Limb (tissue), 2 donors: Measurements from ENCODE around the gene PARD3B.

Experiments used
- DNase-seq, 2 donors: peaks; one replicate each; pipeline ENCODE4 v3.0.0-alpha.2; 2016; ENCODE audit errors: extremely low spot score in 2 of 2

PARD3B gene

DNA sequence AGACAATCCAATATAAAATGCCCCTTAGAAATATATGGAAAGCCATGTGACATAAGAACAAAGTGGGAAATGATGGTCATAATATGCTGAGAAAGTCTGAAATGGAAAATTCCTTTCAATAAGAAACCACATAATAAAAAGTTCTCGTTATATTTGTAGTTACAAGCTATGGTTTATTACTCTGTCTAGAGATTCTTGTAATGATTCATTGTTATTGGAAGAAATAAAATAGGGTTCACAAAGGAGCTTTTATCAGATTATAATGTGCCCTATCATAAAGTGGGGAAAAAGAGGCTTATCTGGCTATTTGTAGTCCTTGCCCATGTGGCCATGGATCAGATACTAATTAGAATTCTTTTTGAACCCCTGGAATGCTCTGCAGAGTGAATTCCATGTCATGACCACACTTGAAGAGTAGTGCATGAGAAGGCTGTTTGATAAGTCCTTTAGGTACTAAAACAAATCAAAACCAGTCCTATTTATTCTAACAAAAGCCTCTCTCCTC, 716.3 kb downstream of the PARD3B start:
- DNase-seq = no peak

DNA sequence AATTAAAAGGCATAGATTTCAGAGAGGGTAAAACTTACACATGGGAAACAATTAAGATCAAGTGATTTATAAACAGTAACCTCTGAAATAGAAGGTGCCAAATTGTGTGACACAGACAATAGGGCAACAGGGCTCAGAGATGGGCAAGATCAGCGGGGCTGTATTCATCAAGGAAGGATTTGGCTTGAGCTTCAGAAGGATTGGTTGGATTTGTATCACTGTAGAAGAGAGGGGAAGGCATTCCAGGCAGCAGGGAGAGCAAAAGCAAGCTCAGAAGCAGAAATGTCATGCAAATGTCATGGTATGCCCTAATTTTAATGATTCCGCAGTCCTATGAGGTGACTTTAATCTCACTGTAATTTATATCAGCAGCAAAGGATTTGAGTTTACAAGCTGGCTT, 722.0 kb downstream of the PARD3B start:
- DNase-seq = no peak

DNA sequence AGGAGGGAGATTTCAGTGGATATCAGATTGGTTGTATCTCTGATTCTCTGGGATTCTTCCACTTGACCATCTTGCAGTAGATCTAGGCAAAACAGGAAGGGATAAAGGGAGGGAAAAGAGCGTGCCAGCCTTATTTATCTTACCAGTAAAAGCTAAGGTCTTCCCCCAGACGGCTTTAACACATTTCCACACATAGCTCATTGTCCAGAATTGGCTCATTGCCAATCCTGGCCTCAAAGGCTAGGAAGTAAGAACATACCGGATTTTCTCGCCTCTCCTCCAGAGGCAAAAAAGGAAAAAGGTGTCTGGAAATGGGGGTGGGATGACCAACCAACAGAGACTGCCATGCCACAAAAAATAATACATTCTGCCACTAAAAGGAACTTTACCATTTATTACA, 725.4 kb downstream of the PARD3B start:
- DNase-seq = no peak

DNA sequence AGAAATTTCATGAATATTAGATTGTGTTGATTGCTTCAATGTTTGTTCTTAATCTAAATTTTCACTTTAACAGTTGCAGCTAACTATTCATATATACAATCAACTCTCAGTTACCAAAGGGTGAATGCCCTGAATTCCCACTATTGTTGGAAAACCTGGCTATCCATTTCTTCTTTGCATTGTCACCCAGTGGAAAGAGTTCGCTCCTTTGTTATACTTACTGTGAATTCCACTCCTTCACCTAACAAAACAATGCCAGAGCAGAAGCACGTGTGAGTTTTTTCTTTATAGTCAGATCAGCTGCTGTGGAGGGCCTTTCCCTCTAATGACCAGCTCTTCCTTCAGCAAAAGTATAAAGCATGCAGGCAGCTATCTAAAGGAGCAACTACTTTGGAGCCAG, 727.9 kb downstream of the PARD3B start:
- no peak for DNase-seq

DNA sequence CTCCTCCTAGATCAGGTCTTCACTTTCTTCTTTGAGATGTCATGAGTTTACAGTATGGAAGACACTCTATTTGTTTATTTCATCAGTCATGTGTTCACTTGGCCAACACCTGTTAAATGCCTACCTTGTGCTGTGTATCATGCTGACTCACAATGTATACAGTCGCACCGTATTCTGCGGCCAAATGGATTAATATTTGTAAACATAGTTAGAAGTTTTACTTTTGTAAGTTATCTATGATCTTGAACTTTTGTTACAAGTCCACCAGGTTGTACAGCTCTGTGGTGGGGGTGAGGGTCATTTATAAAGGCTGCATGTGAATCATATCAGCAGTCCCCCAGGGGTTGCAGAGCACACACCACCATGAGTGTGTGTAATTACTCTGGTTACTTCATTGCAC, 728.4 kb downstream of the PARD3B start:
- DNase-seq = no peak

DNA sequence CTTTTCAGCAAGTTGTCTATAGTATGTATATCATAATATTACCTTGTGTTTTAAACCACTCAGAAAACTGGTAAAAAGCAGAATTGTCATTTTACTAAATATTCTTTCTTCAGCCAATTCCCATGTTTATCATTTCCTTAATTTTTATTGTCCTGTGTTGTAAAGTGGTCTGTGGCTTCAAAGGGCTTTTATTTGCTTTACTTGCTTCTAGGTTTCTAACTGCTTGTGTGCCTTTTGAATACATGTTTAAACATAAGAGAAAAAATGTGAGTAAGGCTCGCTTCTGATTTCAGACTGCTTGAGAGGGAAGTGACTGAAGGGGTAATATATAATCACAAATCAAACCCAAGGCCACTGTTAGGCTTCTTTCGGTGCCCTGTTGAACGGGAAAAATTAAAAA, 729.5 kb downstream of the PARD3B start:
- no peak for DNase-seq

DNA sequence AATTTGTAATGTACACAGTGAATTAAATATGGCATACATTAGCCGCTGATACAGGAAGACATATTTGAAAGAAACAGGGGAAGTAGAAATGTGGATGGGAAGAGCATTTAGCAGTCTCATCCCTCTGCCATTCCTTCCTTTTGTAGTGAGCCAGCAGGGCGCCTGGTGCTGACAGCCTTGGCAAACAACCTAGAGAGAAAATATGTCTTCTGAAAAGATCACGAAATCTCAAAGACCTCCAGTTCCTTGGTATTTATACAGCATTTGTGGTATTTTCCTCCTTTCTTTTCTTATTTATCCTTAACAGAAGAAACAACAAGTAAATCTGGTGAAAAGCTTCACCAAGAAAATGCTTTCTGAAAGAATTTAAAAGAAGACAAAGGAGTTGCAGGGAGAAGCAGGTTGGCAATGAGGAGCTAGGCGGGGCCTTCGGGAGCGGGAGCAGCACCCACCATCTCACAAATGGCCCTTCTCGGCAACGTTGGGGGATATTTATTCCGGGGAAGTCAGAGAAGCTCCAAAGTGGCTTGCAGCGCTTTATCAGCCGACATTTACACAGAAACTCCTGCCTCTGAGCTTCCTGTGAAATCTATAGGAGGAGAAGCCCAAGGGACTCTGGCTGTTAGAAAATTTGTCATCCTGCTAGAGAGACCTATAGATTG, 731.0 kb downstream of the PARD3B start:
- DNase-seq = no peak

DNA sequence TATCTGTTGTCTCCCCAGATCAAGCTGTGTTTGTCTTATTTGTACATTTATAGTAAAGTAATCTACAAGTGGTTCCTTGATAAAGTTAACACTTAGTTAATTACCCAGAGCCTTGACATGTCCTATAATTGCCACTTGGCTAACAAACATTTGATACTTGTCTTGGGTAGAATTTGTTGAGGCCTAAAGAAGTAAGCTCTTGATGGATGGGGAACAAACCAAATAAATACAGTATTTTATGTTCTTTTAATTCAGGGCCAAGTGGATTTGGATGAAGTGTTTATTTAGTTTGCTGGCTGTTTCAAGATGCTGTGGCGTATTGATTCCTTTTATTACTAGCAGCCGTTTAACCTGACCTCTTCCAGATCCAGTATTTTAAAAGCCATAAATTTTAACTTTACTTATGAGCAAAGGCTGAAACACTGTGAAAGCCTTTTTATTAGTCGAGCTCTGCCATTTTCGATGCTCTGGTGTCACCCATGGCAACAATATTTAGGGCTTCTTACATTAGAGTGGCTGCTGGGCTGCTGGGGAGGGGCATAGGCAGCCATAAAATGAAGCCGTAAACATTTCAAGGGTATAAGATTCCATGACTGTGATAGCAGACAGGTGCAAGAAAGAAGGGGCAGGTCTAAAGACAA, 735.4 kb downstream of the PARD3B start:
- DNase-seq = no peak

DNA sequence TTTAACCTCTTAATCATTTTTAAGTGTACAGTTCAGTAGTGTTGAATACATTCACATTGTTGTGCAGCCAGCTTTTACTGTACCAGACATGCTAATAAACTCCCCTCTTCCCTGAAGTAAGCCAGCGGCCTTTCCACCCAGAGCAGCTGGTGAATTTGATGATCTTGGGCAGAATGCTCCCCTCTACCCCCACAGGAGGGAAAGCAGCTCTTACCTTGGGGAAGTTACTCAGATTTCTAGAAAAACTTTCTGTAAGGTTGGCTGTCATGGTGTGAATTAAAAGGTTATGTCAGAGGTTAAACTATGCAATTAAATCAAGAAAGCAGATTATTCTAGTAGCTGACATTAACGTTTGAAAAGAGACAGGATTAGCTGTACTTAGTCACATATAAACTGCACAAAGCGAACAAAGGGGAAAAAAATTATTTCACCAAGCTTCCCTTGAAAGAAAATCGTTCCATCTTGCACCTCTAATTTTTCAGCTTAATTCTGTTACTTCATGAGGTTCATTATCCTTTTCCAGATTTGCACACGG, 738.5 kb downstream of the PARD3B start:
- DNase-seq = no peak

DNA sequence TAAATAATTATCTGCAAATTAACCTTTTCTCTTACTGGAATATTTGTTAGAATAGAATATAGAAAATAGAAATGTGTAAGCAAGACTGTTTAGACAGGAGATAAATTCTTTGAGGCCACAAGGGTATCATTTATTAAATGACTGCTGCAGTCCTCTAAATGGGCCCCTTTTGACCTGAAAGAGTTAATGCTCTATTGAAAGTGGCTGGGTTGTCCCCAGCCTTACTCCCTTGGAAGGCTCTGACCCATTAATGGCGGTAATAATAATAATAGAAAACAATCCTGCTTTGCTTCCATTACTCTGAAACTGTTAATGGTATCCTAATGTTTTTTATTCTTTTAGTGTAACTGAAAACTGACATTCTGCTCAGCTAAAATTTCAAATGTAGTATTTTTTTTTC, 739.1 kb downstream of the PARD3B start:
- DNase-seq = no peak

DNA sequence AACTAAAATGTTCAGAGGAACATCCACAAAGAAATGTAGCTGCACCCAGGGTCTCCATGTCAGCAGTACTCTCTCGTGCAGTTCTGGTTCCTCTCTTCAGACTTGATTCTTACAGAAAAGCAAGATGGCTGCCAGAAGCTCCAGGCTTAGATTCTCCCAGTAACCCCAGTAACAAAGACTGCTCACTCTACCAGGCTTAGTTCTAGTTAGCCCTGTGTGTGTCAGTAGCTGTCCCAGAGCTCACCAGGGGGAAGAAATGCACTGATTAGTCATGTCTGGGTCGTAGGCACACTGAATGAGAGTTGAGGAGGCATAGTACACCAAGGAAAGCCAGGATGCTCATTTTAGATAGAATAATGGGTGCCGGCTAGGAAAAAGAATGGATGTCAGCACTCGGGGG, 742.0 kb downstream of the PARD3B start:
- DNase-seq = no peak

DNA sequence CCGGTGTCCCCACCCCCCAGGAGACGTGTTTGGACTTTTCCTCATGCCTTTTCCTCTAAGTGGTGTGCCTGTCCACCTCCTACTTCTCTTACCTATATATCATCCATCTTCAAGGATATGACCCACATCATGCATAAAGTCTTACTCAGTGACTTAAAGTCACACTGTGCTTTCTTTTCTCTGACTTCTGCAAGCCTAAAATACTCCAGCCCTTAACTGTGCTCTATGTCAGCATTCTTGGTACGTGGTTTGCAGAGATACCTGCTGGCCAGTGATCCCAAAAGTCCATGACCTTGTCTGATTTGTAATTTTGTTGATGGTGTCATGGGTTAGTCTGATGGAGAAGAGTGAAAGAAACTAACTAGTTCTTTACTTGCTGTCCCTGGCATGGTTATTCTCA, 743.4 kb downstream of the PARD3B start:
- DNase-seq = no peak

DNA sequence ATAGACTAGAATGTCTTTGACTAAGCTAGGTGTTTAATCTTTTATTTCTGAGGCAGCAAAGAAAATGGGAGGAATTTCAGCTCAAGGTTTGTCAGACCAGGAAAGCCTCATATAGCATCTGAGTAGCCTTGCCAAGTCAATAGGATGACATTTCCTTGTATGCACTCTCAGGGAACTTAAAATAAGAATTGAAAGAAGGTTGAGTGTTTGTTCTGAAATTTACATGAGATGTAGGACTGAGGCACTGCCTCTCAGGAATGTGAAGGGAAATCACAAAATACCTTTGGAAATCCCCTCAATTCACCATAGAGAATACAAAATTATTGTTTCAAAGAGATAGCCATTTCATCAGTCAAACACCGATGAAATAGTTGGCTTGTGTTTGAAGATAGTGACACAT, 745.0 kb downstream of the PARD3B start:
- no peak for DNase-seq

DNA sequence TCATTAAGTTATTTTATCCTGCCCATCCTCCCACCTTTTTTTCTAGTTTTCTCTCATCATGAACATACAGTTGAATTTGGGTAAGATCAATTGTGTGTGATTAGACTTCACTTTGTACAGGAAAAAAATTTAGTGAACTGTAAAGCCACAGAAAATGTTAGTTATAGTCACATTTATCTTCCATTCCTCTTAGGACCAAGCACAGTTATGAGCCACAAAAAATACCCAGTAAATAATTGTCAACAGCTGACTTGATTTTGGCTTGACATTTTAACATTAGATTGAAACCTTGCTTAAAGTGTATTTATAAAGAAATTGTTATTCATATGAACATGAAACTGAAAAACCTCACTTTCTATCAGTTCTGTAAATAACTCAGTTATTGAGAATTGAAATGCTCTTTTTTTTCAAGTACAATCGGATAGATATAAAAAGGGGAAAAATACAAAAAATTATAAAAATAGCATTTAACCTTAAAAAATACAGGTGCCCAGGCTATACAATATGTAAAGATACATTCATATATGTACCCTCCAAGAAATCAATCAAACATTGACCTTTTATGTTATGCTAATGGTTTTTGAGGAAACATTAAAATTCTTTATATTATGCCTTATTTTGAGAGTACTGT, 747.5 kb downstream of the PARD3B start:
- DNase-seq = no peak

DNA sequence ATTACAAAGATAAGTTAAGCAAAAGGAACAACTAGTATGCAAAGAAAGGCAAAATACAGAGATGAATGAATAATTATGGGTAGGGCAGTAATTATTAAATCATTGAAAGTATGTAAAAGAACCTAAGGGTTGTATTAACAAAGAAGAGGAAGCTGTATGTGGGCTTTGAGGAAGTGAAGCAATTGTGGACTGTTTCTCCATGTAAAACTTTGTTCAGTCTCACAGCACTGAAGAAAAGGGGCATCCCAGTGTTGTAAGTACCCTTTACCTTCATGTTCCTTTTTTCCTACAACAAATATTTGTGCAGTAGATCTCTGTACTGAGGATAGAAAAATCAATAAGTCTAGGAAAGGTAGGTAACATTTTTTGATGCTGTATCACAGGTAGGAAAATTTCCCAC, 748.3 kb downstream of the PARD3B start:
- no peak for DNase-seq

DNA sequence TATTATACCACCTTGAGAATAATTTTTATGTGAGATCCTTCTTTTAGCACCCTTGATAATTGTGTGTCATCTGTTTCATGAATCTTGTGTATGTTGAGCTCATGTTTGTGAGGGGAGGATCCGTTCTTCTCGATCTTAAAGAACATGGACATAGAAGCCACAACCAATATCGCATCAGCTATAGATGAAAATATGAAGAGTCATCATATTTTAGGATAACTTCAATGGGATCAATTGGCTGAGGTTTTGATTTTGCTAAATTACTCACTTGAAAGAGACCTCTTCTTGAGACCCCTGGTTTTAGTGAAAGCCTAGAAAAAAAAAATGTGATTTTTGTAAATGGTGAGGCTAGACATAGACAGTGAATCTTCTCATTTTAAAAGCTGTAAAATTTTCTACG, 751.7 kb downstream of the PARD3B start:
- no peak for DNase-seq

DNA sequence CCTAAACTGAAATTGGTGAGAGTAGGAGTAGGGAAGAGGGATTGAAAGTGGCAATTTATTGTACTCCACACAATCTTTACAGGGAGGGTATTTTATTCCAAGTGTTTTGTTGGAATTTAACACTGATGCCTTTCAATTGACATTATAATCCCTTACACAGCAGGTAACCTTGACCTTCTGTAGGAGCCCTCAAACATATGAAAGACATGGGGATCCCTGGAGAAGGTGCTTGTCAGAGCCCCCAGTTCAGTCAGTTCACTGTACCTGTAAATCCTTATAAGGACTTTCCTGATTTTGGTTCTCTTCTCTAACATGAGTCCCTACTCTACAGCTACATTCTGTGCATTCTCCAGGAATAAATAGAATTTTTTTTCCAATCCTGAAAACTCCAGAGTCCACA, 752.1 kb downstream of the PARD3B start:
- DNase-seq = no peak

DNA sequence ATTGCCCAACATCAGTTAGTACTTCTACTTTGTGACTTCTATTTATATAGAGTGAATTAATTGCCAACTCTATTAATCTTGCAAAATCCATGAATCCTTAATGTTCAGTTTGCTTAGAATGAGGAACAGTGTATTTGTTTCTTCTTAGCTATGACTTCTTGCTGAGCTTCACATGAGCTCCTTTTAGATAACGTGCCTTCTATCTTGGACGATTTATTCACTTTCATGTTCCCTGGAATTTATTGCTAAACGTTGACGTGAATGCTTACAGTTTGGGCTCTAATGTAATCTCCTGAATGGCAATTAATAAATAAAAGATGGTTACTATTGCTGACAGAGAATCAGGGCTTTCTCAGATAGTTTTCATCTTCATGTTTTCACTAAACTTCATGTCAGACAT, 752.6 kb downstream of the PARD3B start:
- DNase-seq = no peak

DNA sequence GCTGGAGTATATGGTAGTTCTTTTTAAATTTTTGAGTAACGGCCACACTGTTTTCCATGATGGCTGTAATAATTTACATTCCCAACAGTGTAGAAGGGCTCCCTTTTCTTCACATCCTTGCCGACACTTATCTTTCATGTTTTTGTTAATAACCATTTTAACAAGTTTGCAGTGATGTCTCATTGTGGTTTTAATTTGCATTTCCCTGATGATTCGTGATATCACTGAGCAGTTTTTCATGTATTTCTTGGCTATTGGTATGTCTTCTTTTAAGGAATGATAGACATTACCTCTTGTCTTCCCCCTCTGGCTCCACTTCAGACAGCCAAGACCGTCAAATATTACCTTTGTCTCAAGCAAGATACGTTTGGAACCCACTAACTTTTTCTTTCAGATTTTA, 765.9 kb downstream of the PARD3B start:
- DNase-seq = no peak

DNA sequence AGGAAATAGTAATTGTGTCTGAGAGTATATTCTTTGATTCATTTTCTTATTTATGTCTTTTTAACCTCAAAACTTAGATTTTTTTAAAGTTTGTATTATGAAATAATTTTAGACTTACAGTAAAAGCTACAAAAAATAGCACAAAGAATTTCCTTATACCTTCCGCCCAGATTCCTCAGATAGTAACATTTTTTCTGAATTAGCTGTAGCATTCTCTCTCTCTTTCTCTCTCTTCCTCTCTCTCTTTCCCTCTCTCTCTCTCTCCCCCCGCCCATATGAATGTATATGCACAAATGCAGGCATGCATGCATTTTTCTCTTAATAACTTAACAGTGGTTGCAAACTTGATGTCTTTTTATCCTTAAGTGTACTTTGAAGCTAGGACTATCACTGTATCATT, 776.0 kb downstream of the PARD3B start:
- no peak for DNase-seq

DNA sequence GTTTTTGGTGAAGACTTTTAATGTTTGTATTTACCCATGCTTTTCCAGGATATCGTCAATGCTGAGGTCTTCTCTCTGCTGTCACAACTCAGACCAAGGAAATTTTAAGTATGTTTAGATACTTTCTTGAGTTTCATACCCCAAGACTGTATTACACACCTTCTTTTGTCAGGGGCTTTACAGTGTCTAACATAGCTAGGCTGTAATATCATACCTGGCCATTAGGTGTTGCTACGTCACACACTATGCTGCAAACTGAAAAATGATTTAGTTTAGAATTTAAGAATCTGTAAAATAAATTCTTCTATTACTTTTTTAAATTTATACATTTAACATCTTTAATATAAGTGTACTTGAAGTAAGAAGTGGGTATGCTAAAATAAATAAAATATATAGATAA, 778.7 kb downstream of the PARD3B start:
- no peak for DNase-seq

DNA sequence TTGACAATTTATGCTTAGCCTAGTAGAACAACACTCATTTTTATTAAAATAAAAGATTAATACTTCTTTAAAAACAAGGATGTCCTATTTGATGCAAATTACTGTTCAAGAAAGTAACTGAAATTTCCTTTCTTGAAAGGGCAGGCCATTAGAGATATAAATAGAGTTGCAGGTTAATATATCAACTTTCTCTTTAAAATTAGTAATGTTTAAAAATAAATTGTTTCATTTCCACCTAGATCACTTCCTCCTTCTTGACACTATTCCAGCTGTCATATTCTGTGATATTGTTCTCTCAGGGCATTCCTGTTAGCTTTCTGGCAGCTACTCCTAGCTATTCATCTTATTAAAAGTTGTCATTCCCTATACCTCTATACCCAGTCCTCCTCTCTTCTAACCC, 779.1 kb downstream of the PARD3B start:
- DNase-seq = no peak

DNA sequence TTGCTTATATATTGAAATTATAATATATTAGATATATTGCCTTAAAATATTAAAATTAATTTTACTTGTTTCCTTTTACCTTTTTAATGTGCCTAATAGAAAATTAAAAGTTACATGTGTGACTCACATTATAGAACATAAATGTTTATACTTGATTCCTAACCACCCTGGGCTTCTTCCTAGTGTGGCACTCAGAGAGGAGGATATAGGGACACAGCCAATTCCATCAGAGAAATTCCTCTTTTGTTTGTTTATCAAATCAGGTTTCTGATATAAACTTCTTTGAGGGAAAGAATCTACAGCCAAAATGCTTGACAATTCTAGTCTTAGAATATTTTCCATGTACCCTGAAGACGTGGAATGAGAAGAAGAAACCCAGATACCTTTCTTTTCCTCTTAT, 788.1 kb downstream of the PARD3B start:
- no peak for DNase-seq
